ENCODE results near the gene GPR157. TPM values are rescaled to one million over a fixed set of nuclear protein-coding genes. Genes with fewer than 3 reads are reported as not detected.
A peak's percentile ranks its signal among the peaks of the same experiment; 100 is the strongest.

The GPR157 gene
- total and polyA plus RNA-seq, 2 experiments from 2014 or later, result 0.81 to 3.9 TPM

DNA sequence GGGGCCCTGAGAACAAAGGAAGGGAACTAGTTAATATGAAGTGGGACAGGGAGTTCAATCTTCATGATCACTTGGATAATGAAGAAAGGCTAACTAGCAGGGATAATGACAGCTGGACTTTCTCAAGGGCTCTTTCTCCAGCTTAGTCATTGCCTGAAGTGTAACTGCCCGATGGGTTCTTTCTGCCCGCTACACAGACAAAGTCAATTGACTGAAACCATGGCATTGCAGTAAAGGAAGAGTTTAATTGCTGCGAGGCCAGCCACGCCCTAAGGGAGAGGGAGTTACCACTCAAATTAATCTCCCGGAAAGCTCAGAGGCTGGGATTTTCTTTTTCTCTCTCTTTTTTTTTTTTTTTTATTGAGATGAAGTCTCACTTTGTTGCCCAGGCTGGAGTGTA is 42.9 kb downstream of the GPR157 start (continued):
- TF ChIP-seq, protein P1, sequence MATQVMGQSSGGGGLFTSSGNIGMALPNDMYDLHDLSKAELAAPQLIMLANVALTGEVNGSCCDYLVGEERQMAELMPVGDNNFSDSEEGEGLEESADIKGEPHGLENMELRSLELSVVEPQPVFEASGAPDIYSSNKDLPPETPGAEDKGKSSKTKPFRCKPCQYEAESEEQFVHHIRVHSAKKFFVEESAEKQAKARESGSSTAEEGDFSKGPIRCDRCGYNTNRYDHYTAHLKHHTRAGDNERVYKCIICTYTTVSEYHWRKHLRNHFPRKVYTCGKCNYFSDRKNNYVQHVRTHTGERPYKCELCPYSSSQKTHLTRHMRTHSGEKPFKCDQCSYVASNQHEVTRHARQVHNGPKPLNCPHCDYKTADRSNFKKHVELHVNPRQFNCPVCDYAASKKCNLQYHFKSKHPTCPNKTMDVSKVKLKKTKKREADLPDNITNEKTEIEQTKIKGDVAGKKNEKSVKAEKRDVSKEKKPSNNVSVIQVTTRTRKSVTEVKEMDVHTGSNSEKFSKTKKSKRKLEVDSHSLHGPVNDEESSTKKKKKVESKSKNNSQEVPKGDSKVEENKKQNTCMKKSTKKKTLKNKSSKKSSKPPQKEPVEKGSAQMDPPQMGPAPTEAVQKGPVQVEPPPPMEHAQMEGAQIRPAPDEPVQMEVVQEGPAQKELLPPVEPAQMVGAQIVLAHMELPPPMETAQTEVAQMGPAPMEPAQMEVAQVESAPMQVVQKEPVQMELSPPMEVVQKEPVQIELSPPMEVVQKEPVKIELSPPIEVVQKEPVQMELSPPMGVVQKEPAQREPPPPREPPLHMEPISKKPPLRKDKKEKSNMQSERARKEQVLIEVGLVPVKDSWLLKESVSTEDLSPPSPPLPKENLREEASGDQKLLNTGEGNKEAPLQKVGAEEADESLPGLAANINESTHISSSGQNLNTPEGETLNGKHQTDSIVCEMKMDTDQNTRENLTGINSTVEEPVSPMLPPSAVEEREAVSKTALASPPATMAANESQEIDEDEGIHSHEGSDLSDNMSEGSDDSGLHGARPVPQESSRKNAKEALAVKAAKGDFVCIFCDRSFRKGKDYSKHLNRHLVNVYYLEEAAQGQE (IDR thresholded peaks at IDR 0.05; ENCODE audit: unreplicated experiment), result no peak
- TF ChIP-seq POLR2AphosphoS5 (IDR thresholded peaks at IDR 0.05; ENCODE audit: low read depth) (no peak), EZH2 (IDR thresholded peaks at IDR 0.05; ENCODE audit: low read depth, unreplicated experiment) (no peak), ZNF462 (CRISPR knock-in tag; IDR thresholded peaks at IDR 0.05) (no peak)

GRCh38 chr1:9085306-9085940 is 43.5 kb downstream of the GPR157 start:
- Histone ChIP-seq H3K36me3 (ENCODE audit: insufficient read depth) (no peaks in the 10 kb centered on the region), H2AFZ (peak overlapping the region; percentile 59; the same call in 1 of the 2 replicates), H4K20me1 (replicated peaks; ENCODE audit: insufficient read depth) (no peaks in the 10 kb centered on the region), H3K27ac (ENCODE audit: low read depth) (no peak overlapping the region), H3K9me2 (ENCODE audit: insufficient read depth) (no peaks in the 10 kb centered on the region), H3K4me3 (no peak overlapping the region), H3K79me2 (replicated peaks; ENCODE audit: insufficient read depth) (no peaks in the 10 kb centered on the region), H3K4me1 (ENCODE audit: insufficient read depth) (no peaks in the 10 kb centered on the region; the same call in 1 of the 2 replicates), H3K4me2 (no peak overlapping the region), H3K27me3 (ENCODE audit: insufficient read depth) (no peaks in the 10 kb centered on the region), H3F3A (replicated peaks; ENCODE audit: low read depth) (no peaks in the 10 kb centered on the region)
- ATAC-seq, result no peak
- TF ChIP-seq POLR2AphosphoS5 (IDR thresholded peaks at IDR 0.05; ENCODE audit: low read depth) (no peak), NANOG (IDR thresholded peaks at IDR 0.05; ENCODE audit: borderline replicate concordance) (no peak), ETS1 (IDR thresholded peaks at IDR 0.05) (no peak), ZNF331 (CRISPR knock-in tag; IDR thresholded peaks at IDR 0.05; ENCODE audit: low read depth) (no peak), JUNB (IDR thresholded peaks at IDR 0.05; ENCODE audit: unreplicated experiment) (no peak), ZNF114 (CRISPR knock-in tag; IDR thresholded peaks at IDR 0.05) (no peak), CTCF (conservative IDR thresholded peaks at IDR 0.05; ENCODE audit: low read depth in 2 of 2) (no peak)
- Mint-ChIP-seq H3K4me1 (peaks cover 7% of the 10 kb centered on the region; the same call in 2 of the 3 replicates), H3K4me3 (no peak overlapping the region), H3K27me3 (ENCODE audit: insufficient read depth, low read depth, poor library complexity) (no peaks in the 10 kb centered on the region), H3K9me3 (peaks cover 27% of the 10 kb centered on the region), H3K27ac (no peak overlapping the region), H3K36me3 (ENCODE audit: low read depth) (peaks cover 14% of the 10 kb centered on the region)
- no peak for DNase-seq (ENCODE audit: low spot score)
